SK-N-SH treated with all-trans-retinoic acid at 6 μM for 48 hours (cell line): ENCODE measurements around the gene VCL.

Source experiments
- ATAC-seq: fragments of 200-7000 bp; cut with Tn5 transposase; 3 replicates; pipeline ENCODE4 v1.9.1; 2020; ENCODE audit warnings: mild to moderate bottlenecking, moderate library complexity
- BACH2 ChIP-seq: fragments of 250-450 bp; sonication (Bioruptor Pico); IDR thresholded peaks from 2 replicates; pipeline ENCODE4 v1.9.0; 2021; ENCODE audit warnings: mild to moderate bottlenecking, borderline replicate concordance
- CREB5 ChIP-seq: fragments of 250-450 bp; sonication (Bioruptor Pico); IDR thresholded peaks from 2 replicates; pipeline ENCODE4 v1.5.1; 2020; ENCODE audit warnings: low read depth, mild to moderate bottlenecking, moderate library complexity
- CSDC2 ChIP-seq: fragments of 250-450 bp; sonication (Bioruptor Pico); IDR thresholded peaks from 2 replicates; pipeline ENCODE4 v1.5.0; 2020; ENCODE audit warnings: mild to moderate bottlenecking, moderate library complexity
- CSRNP3 ChIP-seq: fragments of 250-450 bp; sonication (Bioruptor Pico); IDR thresholded peaks from 2 replicates; pipeline ENCODE4 v1.5.1; 2021; ENCODE audit warnings: mild to moderate bottlenecking, moderate library complexity
- ESRRG ChIP-seq: fragments of 250-450 bp; sonication (Bioruptor Pico); IDR thresholded peaks from 2 replicates; pipeline ENCODE4 v1.6.1; 2021; ENCODE audit warnings: mild to moderate bottlenecking
- GLIS3 ChIP-seq: fragments of 250-450 bp; sonication (Bioruptor Pico); IDR thresholded peaks from 2 replicates; pipeline ENCODE4 v1.5.0; 2020; ENCODE audit warnings: mild to moderate bottlenecking, moderate library complexity
- ISL1 ChIP-seq: fragments of 250-450 bp; sonication (Bioruptor Pico); IDR thresholded peaks from 2 replicates; pipeline ENCODE4 v2.1.2; 2022; ENCODE audit warnings: mild to moderate bottlenecking, moderate library complexity
- OSR1 ChIP-seq: fragments of 250-450 bp; sonication (Bioruptor Pico); IDR thresholded peaks from 2 replicates; pipeline ENCODE4 v1.8.0; 2022; ENCODE audit warnings: moderate library complexity, mild to moderate bottlenecking, inconsistent platforms
- PATZ1 ChIP-seq: fragments of 250-450 bp; sonication (Bioruptor Pico); IDR thresholded peaks from 2 replicates; pipeline ENCODE4 v1.8.0; 2020; ENCODE audit warnings: mild to moderate bottlenecking, moderate library complexity, borderline replicate concordance
- POU6F1 ChIP-seq: fragments of 250-450 bp; sonication (Bioruptor Pico); IDR thresholded peaks from 2 replicates; pipeline ENCODE4 v1.8.0; 2021; ENCODE audit warnings: low read depth, mild to moderate bottlenecking, moderate library complexity, borderline replicate concordance
- PPARA ChIP-seq: fragments of 250-450 bp; sonication (Bioruptor Pico); IDR thresholded peaks from 2 replicates; pipeline ENCODE4 v1.5.0; 2020; ENCODE audit warnings: mild to moderate bottlenecking, borderline replicate concordance
- RARB ChIP-seq: fragments of 250-450 bp; sonication (Bioruptor Pico); IDR thresholded peaks from 2 replicates; pipeline ENCODE4 v1.8.0; 2021; ENCODE audit warnings: mild to moderate bottlenecking, moderate library complexity
- SNAI2 ChIP-seq: fragments of 250-450 bp; sonication (Bioruptor Pico); IDR thresholded peaks from 2 replicates; pipeline ENCODE4 v1.5.0; 2020; ENCODE audit warnings: mild to moderate bottlenecking, moderate library complexity
- TCF4 ChIP-seq: fragments of 250-450 bp; sonication (Bioruptor Pico); IDR thresholded peaks from 2 replicates; pipeline ENCODE4 v1.8.0; 2021; ENCODE audit warnings: mild to moderate bottlenecking, moderate library complexity, borderline replicate concordance
- TOX ChIP-seq: fragments of 250-450 bp; sonication (Bioruptor Pico); IDR thresholded peaks from 2 replicates; pipeline ENCODE4 v1.8.0; 2021; ENCODE audit warnings: mild to moderate bottlenecking, moderate library complexity, borderline replicate concordance
- TSHZ2 ChIP-seq: fragments of 250-450 bp; sonication (Bioruptor Pico); IDR thresholded peaks from 2 replicates; pipeline ENCODE4 v1.5.0; 2020; ENCODE audit warnings: mild to moderate bottlenecking, moderate library complexity
- ZC3H10 ChIP-seq: fragments of 250-450 bp; sonication (Bioruptor Pico); IDR thresholded peaks from 2 replicates; pipeline ENCODE4 v1.5.1; 2021; ENCODE audit warnings: mild to moderate bottlenecking, moderate library complexity
- ZFP30 ChIP-seq: fragments of 450-650 bp; formaldehyde crosslinking; IDR thresholded peaks from 2 replicates; pipeline ENCODE4 v1.5.0; 2022; ENCODE audit warnings: mild to moderate bottlenecking, moderate library complexity
- ZNF565 ChIP-seq: fragments of 450-650 bp; formaldehyde crosslinking; conservative IDR thresholded peaks from 2 replicates; pipeline ENCODE4 v1.5.0; 2020; ENCODE audit warnings: low read depth, mild to moderate bottlenecking, moderate library complexity
- ZNF70 ChIP-seq: fragments of 450-650 bp; formaldehyde crosslinking; IDR thresholded peaks from 2 replicates; pipeline ENCODE4 v1.5.0; 2020; ENCODE audit warnings: mild to moderate bottlenecking, moderate library complexity
- ZNF8 ChIP-seq: fragments of 450-650 bp; formaldehyde crosslinking; IDR thresholded peaks from 2 replicates; pipeline ENCODE4 v1.5.0; 2020; ENCODE audit warnings: mild to moderate bottlenecking, moderate library complexity

The VCL gene

GRCh38 chr10:74120911-74121310 lies 123.0 kb downstream of the VCL start:
- ATAC-seq = no peak
- no peak for TF ChIP-seq ESRRG (CRISPR knock-in tag)
- TF ChIP-seq OSR1 (CRISPR knock-in tag) = no peak
- no peak for TF ChIP-seq ZNF70 (CRISPR knock-in tag)
- TF ChIP-seq ZNF565 = no peak
- TF ChIP-seq GLIS3 (CRISPR knock-in tag) = no peak
- TF ChIP-seq ZNF8 (CRISPR knock-in tag) = no peak
- no peak for TF ChIP-seq SNAI2 (CRISPR knock-in tag)
- no peak for TF ChIP-seq RARB (CRISPR knock-in tag)
- no peak for TF ChIP-seq PPARA
- TF ChIP-seq ISL1 = no peak
- TF ChIP-seq POU6F1 = no peak
- no peak for TF ChIP-seq BACH2 (CRISPR knock-in tag)
- TF ChIP-seq CSRNP3 (CRISPR knock-in tag) = no peak
- no peak for TF ChIP-seq ZFP30 (CRISPR knock-in tag)
- no peak for TF ChIP-seq TCF4 (CRISPR knock-in tag)
- TF ChIP-seq CREB5 (CRISPR knock-in tag) = no peak
- no peak for TF ChIP-seq TOX (CRISPR knock-in tag)
- TF ChIP-seq TSHZ2 = no peak
- no peak for TF ChIP-seq CSDC2
- no peak for TF ChIP-seq PATZ1 (CRISPR knock-in tag)

GRCh38 chr10:74121368-74121767 lies 123.5 kb downstream of the VCL start:
- TF ChIP-seq RARB (CRISPR knock-in tag) (no peak), TOX (CRISPR knock-in tag) (no peak), TCF4 (CRISPR knock-in tag) (no peak), ZNF70 (CRISPR knock-in tag) (no peak), ESRRG (CRISPR knock-in tag) (no peak), ISL1 (no peak)
- ATAC-seq = no peak

GRCh38 chr10:74122060-74122459 lies 124.1 kb downstream of the VCL start:
- no peak for ATAC-seq
- TF ChIP-seq CSRNP3 (CRISPR knock-in tag) (no peak), OSR1 (CRISPR knock-in tag) (no peak), PATZ1 (CRISPR knock-in tag) (no peak), BACH2 (CRISPR knock-in tag) (no peak), SNAI2 (CRISPR knock-in tag) (no peak), TSHZ2 (no peak), CREB5 (CRISPR knock-in tag) (no peak), TOX (CRISPR knock-in tag) (no peak), ZC3H10 (CRISPR knock-in tag) (no peak)
